Liver (tissue), 9 donors: ENCODE measurements around the gene PPP2R5C. TPM values are rescaled to one million over a fixed set of nuclear protein-coding genes. Genes with fewer than 3 reads are reported as not detected.
A peak's percentile ranks its signal among the peaks of the same experiment; 100 is the strongest.
"Not testable (repeated sequence)": the region's sequence is repeated elsewhere in the genome, so short reads cannot be mapped to it uniquely, and the experiment has no call there.

ENCODE experiments used
- DNase-seq: peaks from one replicate; pipeline ENCODE4 v3.0.0-alpha.2; 2017; ENCODE audit warnings: low spot score
- H3K27ac ChIP-seq, 2 donors: one replicate each; pipeline ENCODE4 v1.7.0; 2013; ENCODE audit warnings: inconsistent platforms in 2 of 2, low read length in 2 of 2, control low read depth in 1 of 2, low read depth in 1 of 2, mild to moderate bottlenecking in 1 of 2
- H3K27me3 ChIP-seq, 4 donors: one replicate each; pipeline versions ENCODE4 v1.6.1 to v1.7.0; 2013; ENCODE audit warnings: low read length in 3 of 4, inconsistent platforms in 1 of 4, mild to moderate bottlenecking in 1 of 4, moderate library complexity in 1 of 4; ENCODE audit not compliant: control insufficient read depth in 4 of 4, insufficient read depth in 4 of 4
- H3K36me3 ChIP-seq, 4 donors: one replicate each; pipeline versions ENCODE4 v1.6.1 to v1.7.0; 2013; ENCODE audit warnings: low read length in 3 of 4, mild to moderate bottlenecking in 3 of 4, low read depth in 1 of 4, moderate library complexity in 1 of 4; ENCODE audit not compliant: control insufficient read depth in 4 of 4, insufficient read depth in 3 of 4
- H3K4me1 ChIP-seq, 4 donors: one replicate each; pipeline versions ENCODE4 v1.6.1 to v1.7.0; 2013; ENCODE audit warnings: low read length in 3 of 4, mild to moderate bottlenecking in 3 of 4, moderate library complexity in 1 of 4; ENCODE audit not compliant: control insufficient read depth in 4 of 4, insufficient read depth in 4 of 4
- H3K4me3 ChIP-seq, 3 donors: one replicate each; pipeline versions ENCODE4 v1.6.1 to v1.7.0; 2013; ENCODE audit warnings: low read length in 3 of 3, control low read depth in 1 of 3, low read depth in 1 of 3, mild to moderate bottlenecking in 1 of 3
- H3K9ac ChIP-seq, 2 donors: one replicate each; pipeline ENCODE4 v1.7.0; 2013; ENCODE audit warnings: low read length in 2 of 2, mild to moderate bottlenecking in 2 of 2, moderate library complexity in 2 of 2, control low read depth in 1 of 2, low read depth in 1 of 2
- H3K9me3 ChIP-seq, 4 donors: one replicate each; pipeline versions ENCODE4 v1.6.1 to v1.7.0; 2013; ENCODE audit warnings: low read length in 3 of 4; ENCODE audit not compliant: control insufficient read depth in 4 of 4
- ATF3 ChIP-seq: IDR thresholded peaks from 2 replicates; pipeline ENCODE4 v1.6.1; 2016; ENCODE audit warnings: antibody characterized with exemption
- CTCF ChIP-seq: fragments of 150-350 bp; IDR thresholded peaks from 2 replicates; pipeline ENCODE4 v1.5.1; 2017; ENCODE audit warnings: improper control_type of control experiment, low read depth, low read length; ENCODE audit not compliant: missing input control
- EGR1 ChIP-seq, 2 donors: IDR thresholded peaks; 2 replicates each; pipeline ENCODE4 v1.6.1; 2016 to 2018; ENCODE audit warnings: antibody characterized with exemption in 2 of 2, low read depth in 2 of 2
- FOXA1 ChIP-seq: IDR thresholded peaks from 2 replicates; pipeline ENCODE4 v1.6.1; 2016; ENCODE audit warnings: antibody characterized with exemption
- FOXA2 ChIP-seq: IDR thresholded peaks from 2 replicates; pipeline ENCODE4 v1.6.1; 2016; ENCODE audit warnings: antibody characterized with exemption
- HNF4A ChIP-seq, 2 donors: conservative IDR thresholded peaks; 2 replicates each; pipeline ENCODE4 v1.6.1; 2016; ENCODE audit warnings: antibody characterized with exemption in 2 of 2, mild to moderate bottlenecking in 2 of 2
- HNF4G ChIP-seq: IDR thresholded peaks from 2 replicates; pipeline ENCODE4 v1.6.1; 2016; ENCODE audit warnings: antibody characterized with exemption
- JUND ChIP-seq, 2 donors: IDR thresholded peaks; 2 replicates each; pipeline ENCODE4 v1.6.1; 2016; ENCODE audit warnings: antibody characterized with exemption in 2 of 2
- NR2F2 ChIP-seq: IDR thresholded peaks from 2 replicates; pipeline ENCODE4 v1.6.1; 2016; ENCODE audit warnings: antibody characterized with exemption
- RAD21 ChIP-seq, 2 donors: IDR thresholded peaks; 2 replicates each; pipeline ENCODE4 v1.6.1; 2016; ENCODE audit warnings: antibody characterized with exemption in 2 of 2, mild to moderate bottlenecking in 2 of 2
- RXRA ChIP-seq, 2 donors: IDR thresholded peaks; 2 replicates each; pipeline ENCODE4 v1.6.1; 2017 to 2018; ENCODE audit warnings: antibody characterized with exemption in 2 of 2, mild to moderate bottlenecking in 1 of 2
- SP1 ChIP-seq: IDR thresholded peaks from 2 replicates; pipeline ENCODE4 v1.6.1; 2018; ENCODE audit warnings: antibody characterized with exemption, mild to moderate bottlenecking
- TAF1 ChIP-seq: conservative IDR thresholded peaks from 2 replicates; pipeline ENCODE4 v1.6.1; 2016; ENCODE audit warnings: antibody characterized with exemption, mild to moderate bottlenecking
- YY1 ChIP-seq: IDR thresholded peaks from 2 replicates; pipeline ENCODE4 v1.6.1; 2016; ENCODE audit warnings: antibody characterized with exemption, mild to moderate bottlenecking
- ZBTB33 ChIP-seq: IDR thresholded peaks from 2 replicates; pipeline ENCODE4 v1.6.1; 2016; ENCODE audit warnings: antibody characterized with exemption
- WGBS: extraction: QIAGEN DNeasy Blood & Tissue Kit; methylation state at CpG from one replicate; pipeline ENCODE4 v1.1.7; 2013; 5-methylcytosine and 5-hydroxymethylcytosine counted together
- polyA plus RNA-seq, 2 donors: library from polyadenylated mRNA; stranded (reverse) in 1 of 2; unstranded in 1 of 2; fragments of 200-250 nt in 1 of 2; fragments of >200 nt in 1 of 2; fragmentation: Nextera tagmentation in 1 of 2; extraction: Ambion mirVana in 1 of 2; gene quantifications; one replicate each; pipeline versions ENCODE4 v1.2.1 to v1.2.3, GENCODE V29; 2013 to 2015
- total RNA-seq, 2 donors: library from RNA; depleted of rRNA; stranded (reverse); fragments of >200 nt; gene quantifications; one replicate each; pipeline ENCODE4 v1.2.3, GENCODE V29; 2014
- donor health status: healthy.
- donor health status: healthy.
- donor health status: healthy.
- donor health status: healthy.
- donor health status: healthy.

Gene PPP2R5C
- total and polyA plus RNA-seq, 4 donors = 33.5 to 52.3 (median 43.9) TPM

GRCh38 chr14:101739446-101740141 is 21.9 kb upstream of the PPP2R5C start (continued):
- TF ChIP-seq ZBTB33 (no peak), TAF1 (no peak), RXRA (IDR thresholded peaks at IDR 0.05) (no peak), JUND (IDR thresholded peaks at IDR 0.05) (no peak)

DNA sequence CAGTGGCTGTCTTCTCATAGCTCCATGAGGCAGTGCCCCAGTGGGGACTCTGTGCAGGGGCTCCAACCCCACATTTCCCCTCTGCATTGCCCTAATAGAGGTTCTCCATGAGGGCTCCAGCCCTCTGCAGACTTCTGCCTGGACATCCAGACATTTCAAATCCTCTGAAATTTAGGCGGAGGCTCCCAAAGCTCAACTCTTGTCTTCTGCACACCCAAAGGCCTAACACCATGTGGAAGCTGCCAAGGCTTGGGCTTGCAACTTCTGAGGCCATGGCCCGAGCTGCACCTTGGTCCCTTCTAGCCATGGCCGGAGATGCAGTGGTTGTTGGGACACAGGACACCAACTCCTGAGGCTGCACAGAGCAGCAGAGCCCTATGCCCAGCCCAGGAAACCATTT is 20.5 kb upstream of the PPP2R5C start:
- WGBS = 95% methylated on average over 3 of the region's 3 CpGs
- DNase-seq = peak; percentile 23
- H3K4me1 ChIP-seq = no peaks in the 10 kb centered on the region
- H3K4me3 ChIP-seq = no peak overlapping the region
- TF ChIP-seq NR2F2 (no peak), HNF4A (conservative IDR thresholded peaks at IDR 0.05) (no peak), CTCF (no peak), SP1 (no peak), YY1 (no peak), EGR1 (IDR thresholded peaks at IDR 0.05; ENCODE audit: low read depth in 2 of 2) (no peak), FOXA2 (no peak), RAD21 (IDR thresholded peaks at IDR 0.05) (no peak), HNF4G (no peak), ATF3 (no peak), RXRA (IDR thresholded peaks at IDR 0.05) (no peak)
- no peak overlapping the region for H3K27ac ChIP-seq
- H3K9me3 ChIP-seq = peaks cover 0 to 11% (median 3%) of the 10 kb centered on the region in 4 donors
- no peaks in the 10 kb centered on the region for H3K36me3 ChIP-seq
- H3K27me3 ChIP-seq = peaks cover 0 to 3% (median 0%) of the 10 kb centered on the region in 4 donors
- no peak overlapping the region for H3K9ac ChIP-seq

DNA sequence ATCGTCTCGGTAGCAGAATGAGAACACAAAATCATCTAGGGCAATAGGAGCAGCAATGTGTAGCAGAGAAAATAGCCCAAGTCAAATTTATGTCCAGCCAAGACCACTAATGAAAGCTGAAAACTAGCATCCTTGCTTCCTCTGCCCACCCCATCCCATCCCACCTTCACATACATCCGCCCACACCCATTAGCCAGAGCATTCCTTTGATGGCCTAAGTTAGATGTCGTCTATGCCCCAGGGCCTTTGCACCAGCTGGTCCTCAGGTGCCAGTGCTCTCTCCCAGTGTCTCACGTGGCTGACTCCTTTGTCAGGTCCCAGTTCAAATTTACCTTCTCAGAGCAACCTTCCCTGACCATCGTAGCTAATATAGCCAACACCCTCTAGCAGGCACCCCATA is 17.8 kb upstream of the PPP2R5C start:
- peak; percentile 27 for DNase-seq
- H3K36me3 ChIP-seq = no peaks in the 10 kb centered on the region
- H3K4me1 ChIP-seq = no peaks in the 10 kb centered on the region
- H3K4me3 ChIP-seq = no peak overlapping the region
- H3K27me3 ChIP-seq = no peaks in the 10 kb centered on the region
- no peak overlapping the region for H3K9ac ChIP-seq
- TF ChIP-seq CTCF = no peak
- no peak for TF ChIP-seq HNF4G
- TF ChIP-seq JUND (IDR thresholded peaks at IDR 0.05) = no peak
- TF ChIP-seq FOXA1 = no peak
- 89% methylated on average over 6 of the region's 6 CpGs for WGBS
- H3K27ac ChIP-seq = no peak overlapping the region
- H3K9me3 ChIP-seq = peaks cover 0 to 11% (median 3%) of the 10 kb centered on the region in 4 donors

- H3K4me3 ChIP-seq, H3K27me3 ChIP-seq, H3K36me3 ChIP-seq, H3K4me1 ChIP-seq, H3K27ac ChIP-seq, H3K9ac ChIP-seq, DNase-seq: not testable (repeated sequence)
- H3K9me3 ChIP-seq = peaks cover 0 to 11% (median 3%) of the 10 kb centered on the region in 4 donors
- WGBS = 83% methylated on average over 6 of the region's 6 CpGs
These were observed 17.1 kb upstream of the PPP2R5C start for GRCh38 chr14:101744382-101744781.

DNA sequence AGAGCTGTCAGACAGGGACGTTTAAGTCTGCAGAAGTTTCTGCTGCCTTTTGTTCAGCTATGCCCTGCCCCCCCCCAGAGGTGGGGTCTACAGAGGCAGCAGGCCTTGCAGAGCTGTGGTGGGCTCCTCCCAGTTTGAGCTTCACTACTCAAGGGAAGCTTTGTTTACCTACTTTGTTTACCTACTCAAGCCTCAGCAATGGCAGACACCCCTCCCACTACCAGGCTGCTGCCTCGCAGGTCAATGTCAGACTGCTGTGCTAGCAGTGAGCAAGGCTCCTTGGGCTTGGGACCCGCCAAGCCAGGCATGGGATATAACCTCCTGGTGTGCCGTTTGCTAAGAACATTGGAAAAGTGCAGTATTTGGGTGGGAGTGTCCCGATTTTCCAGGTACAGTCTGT is 11.8 kb upstream of the PPP2R5C start:
- not testable (repeated sequence) for H3K36me3 ChIP-seq, H3K4me1 ChIP-seq
- 67% methylated on average over 5 of the region's 5 CpGs for WGBS

More for the DNA sequence above, 11.8 kb upstream of the PPP2R5C start:
- not testable (repeated sequence) for H3K27me3 ChIP-seq, H3K9me3 ChIP-seq, H3K9ac ChIP-seq, H3K27ac ChIP-seq, DNase-seq, H3K4me3 ChIP-seq
